HepG2 (cell line): ENCODE results near the gene LRRC15. TPM values are rescaled to one million over a fixed set of nuclear protein-coding genes. Genes with fewer than 3 reads are reported as not detected.

Experiments
- ATF5 ChIP-seq: sonication (generic); formaldehyde crosslinking; IDR thresholded peaks from 2 replicates; pipeline ENCODE4 v1.4.0; 2020; ENCODE audit warnings: mild to moderate bottlenecking, low read depth, missing genetic modification reagents
- BCL6 ChIP-seq: IDR thresholded peaks from 2 replicates; pipeline ENCODE4 v1.6.1; 2016; ENCODE audit warnings: missing genetic modification reagents, missing compliant biosample characterization
- CAMTA2 ChIP-seq: sonication (generic); formaldehyde crosslinking; IDR thresholded peaks from 2 replicates; pipeline ENCODE4 v1.4.0; 2020; ENCODE audit warnings: mild to moderate bottlenecking, missing genetic modification reagents, borderline replicate concordance
- CBX5 ChIP-seq: sonication (generic); formaldehyde crosslinking; IDR thresholded peaks from 2 replicates; pipeline ENCODE4 v1.4.0; 2020; ENCODE audit warnings: missing genetic modification reagents, borderline replicate concordance
- DPF2 ChIP-seq: sonication (generic); formaldehyde crosslinking; IDR thresholded peaks from 2 replicates; pipeline ENCODE4 v1.4.0; 2020; ENCODE audit warnings: mild to moderate bottlenecking, low read depth, missing genetic modification reagents, borderline replicate concordance
- EP300 ChIP-seq, 3 experiments: sonication (generic) in 1 of 3; formaldehyde crosslinking in 1 of 3; IDR thresholded peaks; 2 replicates each; pipeline versions ENCODE4 v1.5.1 to v1.6.1; 2011 to 2020; ENCODE audit warnings: low read depth in 2 of 3, low read length in 2 of 3, borderline replicate concordance in 1 of 3, improper control_type of control experiment in 1 of 3, mild to moderate bottlenecking in 1 of 3, missing genetic modification reagents in 1 of 3, moderate library complexity in 1 of 3
- GFI1 ChIP-seq: sonication (generic); formaldehyde crosslinking; IDR thresholded peaks from 2 replicates; pipeline ENCODE4 v1.5.0; 2020; ENCODE audit warnings: missing genetic modification reagents, mild to moderate bottlenecking, borderline replicate concordance
- HDAC1 ChIP-seq: sonication (generic); formaldehyde crosslinking; IDR thresholded peaks from 2 replicates; pipeline ENCODE4 v1.5.1; 2020; ENCODE audit warnings: mild to moderate bottlenecking, missing genetic modification reagents
- HOXD1 ChIP-seq: sonication (generic); formaldehyde crosslinking; IDR thresholded peaks from 2 replicates; pipeline ENCODE4 v1.5.0; 2020; ENCODE audit warnings: missing genetic modification reagents
- MIER3 ChIP-seq: IDR thresholded peaks from 2 replicates; pipeline ENCODE4 v1.6.1; 2016; ENCODE audit warnings: missing compliant biosample characterization, borderline replicate concordance
- PHB2 ChIP-seq: fragments of 450-650 bp; IDR thresholded peaks from 2 replicates; pipeline ENCODE4 v1.6.1; 2018; ENCODE audit not compliant: partially characterized antibody
- RARG ChIP-seq: sonication (generic); formaldehyde crosslinking; IDR thresholded peaks from 2 replicates; pipeline ENCODE4 v1.4.0; 2020; ENCODE audit warnings: low read depth, mild to moderate bottlenecking, missing genetic modification reagents
- SETDB1 ChIP-seq: sonication (generic); formaldehyde crosslinking; IDR thresholded peaks from 2 replicates; pipeline ENCODE4 v1.5.1; 2020; ENCODE audit warnings: missing genetic modification reagents, mild to moderate bottlenecking, borderline replicate concordance
- TFE3 ChIP-seq: IDR thresholded peaks from 2 replicates; pipeline ENCODE4 v1.6.1; 2016
- U2AF2 ChIP-seq: fragments of 200-400 bp; formaldehyde crosslinking; IDR thresholded peaks from 2 replicates; pipeline ENCODE4 v1.6.1; 2017; ENCODE audit warnings: low read depth, mild to moderate bottlenecking, low read length
- ZBTB14 ChIP-seq: sonication (generic); formaldehyde crosslinking; IDR thresholded peaks from 2 replicates; pipeline ENCODE4 v1.4.0; 2020; ENCODE audit warnings: missing genetic modification reagents
- ZNF567 ChIP-seq: sonication (generic); formaldehyde crosslinking; IDR thresholded peaks from 2 replicates; pipeline ENCODE4 v1.8.1; 2023; ENCODE audit warnings: mild to moderate bottlenecking, missing genetic modification reagents, borderline replicate concordance
- ZNF572 ChIP-seq: sonication (generic); formaldehyde crosslinking; IDR thresholded peaks from 2 replicates; pipeline ENCODE4 v1.5.1; 2020; ENCODE audit warnings: mild to moderate bottlenecking, missing genetic modification reagents
- ZNF704 ChIP-seq: sonication (generic); formaldehyde crosslinking; IDR thresholded peaks from 2 replicates; pipeline ENCODE4 v1.8.1; 2023; ENCODE audit warnings: mild to moderate bottlenecking, inconsistent platforms, moderate library complexity, missing genetic modification reagents, borderline replicate concordance
- ZNF724P ChIP-seq: sonication (generic); formaldehyde crosslinking; IDR thresholded peaks from 2 replicates; pipeline ENCODE4 v1.8.0; 2022; ENCODE audit warnings: missing genetic modification reagents, borderline replicate concordance
- ZNF761 ChIP-seq: sonication (generic); formaldehyde crosslinking; conservative IDR thresholded peaks from 2 replicates; pipeline ENCODE4 v1.4.0; 2020; ENCODE audit warnings: mild to moderate bottlenecking, missing genetic modification reagents
- polyA plus RNA-seq, 8 experiments: library from polyadenylated mRNA; depleted of rRNA in 3 of 8; stranded (reverse) in 7 of 8; unstranded in 1 of 8; fragments of >200 nt; fragmentation: Illumina TruSeq in 4 of 8; extraction: Trizol in 4 of 8; gene quantifications; 2 replicates each; pipeline versions ENCODE4 v1.2.1 to v1.2.3, GENCODE V29; 2011 to 2016; ENCODE audit warnings: low read depth in 4 of 8, missing spikeins in 1 of 8, mixed read lengths in 1 of 8; ENCODE audit not compliant: insufficient read depth in 1 of 8
- total RNA-seq, 5 experiments: library from RNA; depleted of rRNA; stranded (reverse); fragments of >200 nt; fragmentation: Illumina TruSeq; extraction: Trizol; gene quantifications; 2 replicates each; pipeline ENCODE4 v1.2.3, GENCODE V29; 2016; ENCODE audit warnings: low read depth in 1 of 5

The LRRC15 gene
- total and polyA plus RNA-seq, 2 of the 13 experiments (the other 11 are each of a cell fraction or from before 2014, with no cell fraction given) = not detected

- TF ChIP-seq ZNF704 (CRISPR knock-in tag) (no peak), ATF5 (CRISPR knock-in tag) (no peak), ZNF724P (0 out of 2 replicates have a peak, but pooled peaks have one; percentile 64), RARG (CRISPR knock-in tag) (no peak), EP300 (IDR thresholded peaks at IDR 0.05; ENCODE audit: low read depth in 2 of 2, low read length in 2 of 2) (no peak), EP300 (CRISPR knock-in tag; IDR thresholded peaks at IDR 0.05; ENCODE audit: borderline replicate concordance) (no peak), DPF2 (no peak), CAMTA2 (CRISPR knock-in tag) (peak; percentile 68; the same call in 1 of the 2 replicates), U2AF2 (no peak), TFE3 (CRISPR knock-in tag) (0 out of 2 replicates have a peak, but pooled peaks have one; percentile 18), MIER3 (no peak), HDAC1 (CRISPR knock-in tag) (peak; percentile 55; the same call in 1 of the 2 replicates), PHB2 (no peak), CBX5 (0 out of 2 replicates have a peak, but pooled peaks have one; percentile 43), ZNF567 (CRISPR knock-in tag) (peak; percentile 63; the same call in 1 of the 2 replicates), BCL6 (CRISPR knock-in tag) (peak; percentile 46; the same call in 1 of the 2 replicates), ZNF761 (CRISPR knock-in tag) (no peak), GFI1 (CRISPR knock-in tag) (no peak), ZNF572 (CRISPR knock-in tag) (no peak), SETDB1 (CRISPR knock-in tag) (no peak), ZBTB14 (no peak), HOXD1 (CRISPR knock-in tag) (0 out of 2 replicates have a peak, but pooled peaks have one; percentile 36)
Observed at GRCh38 chr3:194315088-194315964, 54.2 kb downstream of the LRRC15 start (continued).
